Measurements from ENCODE around the gene GRK4. TPM values are rescaled to one million over a fixed set of nuclear protein-coding genes. Genes with fewer than 3 reads are reported as not detected.

Gene GRK4
- total and polyA plus RNA-seq, 2 of the 8 experiments (the other 6 are each of a cell fraction or from before 2014, with no cell fraction given): 0.77 to 1.8 TPM

DNA sequence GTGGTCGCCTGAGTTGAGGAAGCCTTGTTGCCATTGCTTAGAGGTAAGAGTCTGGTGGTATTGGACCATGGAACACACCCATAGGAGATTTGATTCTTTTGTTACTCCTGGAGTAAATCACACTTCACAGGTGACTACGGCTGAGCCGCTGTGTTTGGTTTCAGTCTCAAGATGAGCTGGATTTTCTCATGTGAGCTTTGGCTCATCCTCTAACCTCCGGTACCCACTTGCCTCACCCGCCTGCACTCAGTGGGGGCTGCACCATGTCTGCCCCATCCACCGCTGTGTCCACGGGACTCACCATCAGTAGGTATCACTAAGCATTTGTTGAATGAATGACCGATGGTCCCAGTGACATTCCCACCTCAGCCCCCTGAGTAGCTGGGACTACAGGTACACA lies 58.3 kb downstream of the GRK4 start:
- Histone ChIP-seq H2AK5ac (ENCODE audit: low read depth, low read length) (no peak overlapping the region), H3K56ac (replicated peaks; ENCODE audit: insufficient read length, low read depth, low read length) (no peak overlapping the region), H3K23ac (ENCODE audit: insufficient read length) (no peak overlapping the region), H3K9me3 (ENCODE audit: insufficient read depth in 2 of 2, low read depth in 1 of 2, low read length in 1 of 2) (no peaks in the 10 kb centered on the region), H3K23me2 (ENCODE audit: low read depth, low read length) (no peaks in the 10 kb centered on the region), H3K27me3 (replicated peaks in 1 of 4; ENCODE audit: control insufficient read depth in 3 of 4, extremely low read depth in 1 of 4, insufficient read depth in 3 of 4, low read length in 3 of 4) (no peaks in the 10 kb centered on the region; a peak in 1 of 7 replicates), H2BK12ac (ENCODE audit: low read depth, low read length) (no peak overlapping the region), H3K36me3 (ENCODE audit: control insufficient read depth in 2 of 4, insufficient read depth in 4 of 4, low read length in 3 of 4) (no peaks in the 10 kb centered on the region), H3K18ac (ENCODE audit: extremely low read depth, low read length) (no peak overlapping the region), H4K8ac (ENCODE audit: extremely low read depth, insufficient read depth, low read length) (no peak overlapping the region), H3K79me1 (ENCODE audit: low read depth, low read length) (no peaks in the 10 kb centered on the region), H3K9ac (replicated peaks in 1 of 4; ENCODE audit: extremely low read depth in 1 of 4, low read depth in 3 of 4, low read length in 3 of 4) (no peak overlapping the region), H4K5ac (ENCODE audit: insufficient read length, low read depth, low read length) (no peak overlapping the region), H2BK15ac (ENCODE audit: low read length) (no peak overlapping the region), H4K20me1 (replicated peaks in 1 of 2; ENCODE audit: control insufficient read depth in 1 of 2, insufficient read depth in 2 of 2, low read length in 2 of 2) (no peaks in the 10 kb centered on the region), H2BK5ac (ENCODE audit: low read depth, low read length) (no peak overlapping the region), H3K4ac (replicated peaks; ENCODE audit: insufficient read length, low read depth, low read length) (no peak overlapping the region), H3K27ac (ENCODE audit: low read depth, low read length) (no peak overlapping the region), H2BK120ac (replicated peaks; ENCODE audit: low read depth, low read length) (no peak overlapping the region), H4K91ac (replicated peaks; ENCODE audit: insufficient read length, low read length) (no peak overlapping the region), H3K4me1 (replicated peaks in 1 of 4; ENCODE audit: control insufficient read depth in 3 of 4, insufficient read depth in 4 of 4, low read length in 3 of 4) (peaks cover 0 to 7% (median 1%) of the 10 kb centered on the region in 4 experiments; a peak in 4 of 7 replicates), H2AFZ (ENCODE audit: low read length) (no peak overlapping the region), H3K4me3 (ENCODE audit: extremely low read depth in 1 of 4, insufficient read depth in 2 of 4, low read depth in 3 of 4, low read length in 4 of 4) (no peak overlapping the region), H2BK20ac (ENCODE audit: low read length) (no peak overlapping the region), H3K79me2 (ENCODE audit: control insufficient read depth in 1 of 2, insufficient read depth in 2 of 2, low read length in 2 of 2) (no peaks in the 10 kb centered on the region), H3K4me2 (ENCODE audit: insufficient read depth in 1 of 2, low read depth in 2 of 2, low read length in 2 of 2) (no peak overlapping the region), H3K14ac (ENCODE audit: insufficient read length) (no peak overlapping the region)
- CTCF ChIA-PET (ENCODE audit: partially characterized antibody): interaction anchor here (1.0 to 1.3 kb wide), 3 partner anchors 10 to 167 kb away, joined by 3 to 5 read pairs (median 4); no protein-coding TSS in a partner anchor
- DNase-seq (ENCODE audit: low read depth in 1 of 2, low spot score in 2 of 2): no peak
- WGBS, 2 experiments (ENCODE audit: extremely low coverage in 1 of 2, insufficient coverage in 1 of 2, insufficient read length in 1 of 2, insufficient replicate concordance in 2 of 2, low coverage in 1 of 2, low lambda C conversion rate in 2 of 2, missing lambda C conversion rate in 1 of 2): 90% methylated on average over 8 of the region's 8 CpGs; no CpG with 5 or more reads in 1 of the 2 experiments
- no peak for FAIRE-seq
- POLR2A ChIA-PET (ENCODE audit: partially characterized antibody): no interaction called here
- TF ChIP-seq CHD1 (IDR thresholded peaks at IDR 0.05; ENCODE audit: low read depth, low read length) (no peak), TEAD4 (IDR thresholded peaks at IDR 0.05; ENCODE audit: low read depth, low read length) (no peak), SP4 (IDR thresholded peaks at IDR 0.05; ENCODE audit: low read length) (no peak), CTCF (IDR thresholded peaks at IDR 0.05; ENCODE audit: control extremely low read depth in 1 of 3, insufficient read depth in 1 of 3, low read depth in 1 of 3, low read length in 3 of 3) (no peak), CTBP2 (IDR thresholded peaks at IDR 0.05; ENCODE audit: borderline replicate concordance, insufficient read depth, insufficient read length, low read length) (no peak), BACH1 (IDR thresholded peaks at IDR 0.05; ENCODE audit: low read length) (no peak), GABPA (IDR thresholded peaks at IDR 0.05; ENCODE audit: borderline replicate concordance, insufficient read depth, low read length) (no peak), TAF1 (IDR thresholded peaks at IDR 0.05; ENCODE audit: low read depth, low read length) (no peak), CBX8 (IDR thresholded peaks at IDR 0.05; ENCODE audit: borderline replicate concordance, low read depth, low read length) (no peak), BRCA1 (IDR thresholded peaks at IDR 0.05; ENCODE audit: low read depth, low read length) (no peak), HDAC2 (IDR thresholded peaks at IDR 0.05; ENCODE audit: borderline replicate concordance in 1 of 2, low read depth in 2 of 2, low read length in 2 of 2) (no peak), CREB1 (IDR thresholded peaks at IDR 0.05) (no peak), MAFK (IDR thresholded peaks at IDR 0.05; ENCODE audit: low read depth, low read length) (no peak)
